HepG2 (cell line): Measurements from ENCODE around the gene CCT4. TPM values are rescaled to one million over a fixed set of nuclear protein-coding genes. Genes with fewer than 3 reads are reported as not detected.

Experiments used
- ATAC-seq: fragments of 200-7000 bp; cut with Tn5 transposase; 3 replicates; pipeline ENCODE4 v1.9.1; 2020; ENCODE audit warnings: mild to moderate bottlenecking, moderate library complexity
- BruUV-seq: library from RNA; stranded (reverse); fragments of 400-500 nt; replicated peaks from 2 replicates; lab custom pipeline; 2021; lab: Mats Ljungman, UMichigan
- CTCF ChIA-PET: fragments of 300-600 bp; formaldehyde crosslinking; extraction: SDS; loops from one replicate; lab custom pipeline; 2021; ENCODE audit warnings: low total read pairs, inconsistent platforms, low intra/inter-chr PET ratio; lab: Yijun Ruan, JAX
- POLR2A ChIA-PET: fragments of 350-600 bp; sonication (Branson Sonifier 250); formaldehyde crosslinking; loops from one replicate; lab custom pipeline; 2020; ENCODE audit warnings: antibody characterized with exemption, inconsistent platforms; lab: Yijun Ruan, JAX
- DNase-seq: peaks from one replicate; pipeline ENCODE4 v3.0.0-alpha.2; 2015; ENCODE audit warnings: low spot score
- FAIRE-seq: peaks from 3 replicates; lab custom pipeline; 2011; peaks lifted over from hg19 to GRCh38; lab: Jason Lieb, UNC
- H2AFZ ChIP-seq: one replicate; pipeline ENCODE4 v1.6.1; 2011; ENCODE audit warnings: low read length, inconsistent platforms
- H3K27ac ChIP-seq: fragments of 300-600 bp; 3 replicates; pipeline ENCODE4 v1.8.0; 2011; ENCODE audit warnings: mixed run types, mild to moderate bottlenecking, mixed read lengths, low read length, inconsistent platforms; ENCODE audit not compliant: insufficient read depth; ENCODE audit errors: extremely low read length
- H3K27me3 ChIP-seq, 2 experiments: fragments of 200-600 bp in 1 of 2; 2 replicates in 1 of 2; 3 replicates in 1 of 2; pipeline versions ENCODE4 v1.6.0 to v1.8.0; 2011; ENCODE audit warnings: low read length in 2 of 2, mild to moderate bottlenecking in 2 of 2, moderate library complexity in 2 of 2, inconsistent platforms in 1 of 2; ENCODE audit not compliant: insufficient read depth in 2 of 2, control insufficient read depth in 1 of 2
- H3K36me3 ChIP-seq, 2 experiments: fragments of 200-600 bp in 1 of 2; replicated peaks in 1 of 2; 2 replicates in 1 of 2; 3 replicates in 1 of 2; pipeline versions ENCODE4 v1.5.1 to v1.8.0; 2011; ENCODE audit warnings: low read length in 2 of 2, inconsistent platforms in 1 of 2; ENCODE audit not compliant: insufficient read depth in 2 of 2, control insufficient read depth in 1 of 2
- H3K4me1 ChIP-seq: 2 replicates; pipeline ENCODE4 v1.5.1; 2012; ENCODE audit warnings: low read length, inconsistent platforms; ENCODE audit not compliant: insufficient read depth
- H3K4me2 ChIP-seq: 2 replicates; pipeline ENCODE4 v1.6.0; 2011; ENCODE audit warnings: low read depth, low read length, inconsistent platforms
- H3K4me3 ChIP-seq, 3 experiments: fragments of 200-600 bp in 1 of 3; sonication (generic), shearing (Covaris generic) in 1 of 3; replicated peaks in 1 of 3; 2 replicates each; pipeline ENCODE4 v1.5.1; 2011 to 2016; ENCODE audit warnings: low read length in 3 of 3, inconsistent platforms in 2 of 3, low read depth in 2 of 3, mild to moderate bottlenecking in 2 of 3, control low read depth in 1 of 3, mixed read lengths in 1 of 3; ENCODE audit not compliant: insufficient read depth in 1 of 3
- H3K79me2 ChIP-seq: one replicate; pipeline ENCODE4 v1.6.1; 2011; ENCODE audit warnings: low read length, inconsistent platforms; ENCODE audit not compliant: insufficient read depth
- H3K9ac ChIP-seq: 2 replicates; pipeline ENCODE4 v1.6.0; 2011; ENCODE audit warnings: mild to moderate bottlenecking, low read depth, low read length, inconsistent platforms; ENCODE audit not compliant: insufficient read depth
- H3K9me3 ChIP-seq: 2 replicates; pipeline ENCODE4 v1.5.1; 2012; ENCODE audit warnings: mild to moderate bottlenecking, low read length
- H4K20me1 ChIP-seq: 2 replicates; pipeline ENCODE4 v1.6.0; 2011; ENCODE audit warnings: inconsistent platforms, mild to moderate bottlenecking, low read length, moderate library complexity; ENCODE audit not compliant: insufficient read depth
- HNRNPLL ChIP-seq: fragments of 200-400 bp; formaldehyde crosslinking; IDR thresholded peaks from 2 replicates; pipeline ENCODE4 v1.6.1; 2017; ENCODE audit warnings: mild to moderate bottlenecking, low read depth, low read length; ENCODE audit not compliant: poor library complexity, severe bottlenecking
- KDM4B ChIP-seq: sonication (generic); formaldehyde crosslinking; IDR thresholded peaks from 2 replicates; pipeline ENCODE4 v1.4.0; 2020; ENCODE audit warnings: missing genetic modification reagents
- POLR2AphosphoS5 ChIP-seq: IDR thresholded peaks from 2 replicates; pipeline ENCODE4 v1.6.1; 2012; ENCODE audit warnings: low read depth, low read length
- SMARCC2 ChIP-seq: fragments of 450-650 bp; IDR thresholded peaks from 2 replicates; pipeline ENCODE4 v1.6.1; 2017; ENCODE audit warnings: antibody characterized with exemption, mild to moderate bottlenecking
- SOX13 ChIP-seq, 3 experiments: fragments of 450-650 bp in 1 of 3; sonication (generic) in 1 of 3; formaldehyde crosslinking in 1 of 3; IDR thresholded peaks in 2 of 3; conservative IDR thresholded peaks in 1 of 3; 2 replicates each; pipeline versions ENCODE4 v1.5.0 to v1.6.1; 2016 to 2020; ENCODE audit warnings: antibody characterized with exemption in 1 of 3, mild to moderate bottlenecking in 1 of 3, missing compliant biosample characterization in 1 of 3, missing genetic modification reagents in 1 of 3, moderate library complexity in 1 of 3
- ZBTB20 ChIP-seq: sonication (generic); formaldehyde crosslinking; IDR thresholded peaks from 2 replicates; pipeline ENCODE4 v1.8.1; 2023; ENCODE audit warnings: missing genetic modification reagents, low read depth, mild to moderate bottlenecking, borderline replicate concordance
- ZNF121 ChIP-seq: sonication (generic); formaldehyde crosslinking; IDR thresholded peaks from 2 replicates; pipeline ENCODE4 v1.5.0; 2020; ENCODE audit warnings: mild to moderate bottlenecking, missing genetic modification reagents
- ZNF337 ChIP-seq: sonication (generic); formaldehyde crosslinking; IDR thresholded peaks from 2 replicates; pipeline ENCODE4 v1.5.1; 2020; ENCODE audit warnings: missing genetic modification reagents, low read depth, mild to moderate bottlenecking, borderline replicate concordance
- ZNF350 ChIP-seq: sonication (generic); formaldehyde crosslinking; IDR thresholded peaks from 2 replicates; pipeline ENCODE4 v1.4.0; 2020; ENCODE audit warnings: mild to moderate bottlenecking, low read depth, missing genetic modification reagents, borderline replicate concordance
- ZNF430 ChIP-seq: sonication (generic); formaldehyde crosslinking; IDR thresholded peaks from 2 replicates; pipeline ENCODE4 v1.9.0; 2021; ENCODE audit warnings: mild to moderate bottlenecking, missing genetic modification reagents
- ZNF441 ChIP-seq: sonication (generic); formaldehyde crosslinking; IDR thresholded peaks from 2 replicates; pipeline ENCODE4 v1.7.0; 2021; ENCODE audit warnings: missing genetic modification reagents, borderline replicate concordance
- ZNF598 ChIP-seq: sonication (generic); formaldehyde crosslinking; IDR thresholded peaks from 2 replicates; pipeline ENCODE4 v1.5.1; 2020; ENCODE audit warnings: mild to moderate bottlenecking, missing genetic modification reagents, borderline replicate concordance
- ZNF781 ChIP-seq: sonication (generic); formaldehyde crosslinking; IDR thresholded peaks from 2 replicates; pipeline ENCODE4 v1.5.1; 2020; ENCODE audit warnings: borderline replicate concordance, mild to moderate bottlenecking, missing genetic modification reagents; ENCODE audit errors: not compliant biosample characterization
- WGBS: methylation state at CpG from one replicate; pipeline ENCODE4 v1.1.6; 2017; ENCODE audit warnings: low lambda C conversion rate; 5-methylcytosine and 5-hydroxymethylcytosine counted together
- in situ Hi-C: cut with HindIII; loops from 2 replicates; pipeline ENCODE4 v1.10.0; 2017; ENCODE audit warnings: low pct_unique_long_range_greater_than_20kb; ENCODE audit not compliant: extremely low pct_ligation_motif_present
- intact Hi-C: fragments of 100-400 bp; cut with micrococcal nuclease; formaldehyde crosslinking; loops from one replicate; pipeline ENCODE4 v1.10.0; 2022; ENCODE audit not compliant: unreplicated experiment
- polyA plus RNA-seq, 8 experiments: library from polyadenylated mRNA; depleted of rRNA in 3 of 8; stranded (reverse) in 7 of 8; unstranded in 1 of 8; fragments of >200 nt; fragmentation: Illumina TruSeq in 4 of 8; extraction: Trizol in 4 of 8; gene quantifications; 2 replicates each; pipeline versions ENCODE4 v1.2.1 to v1.2.3, GENCODE V29; 2011 to 2016; ENCODE audit warnings: low read depth in 4 of 8, missing spikeins in 1 of 8, mixed read lengths in 1 of 8; ENCODE audit not compliant: insufficient read depth in 1 of 8
- total RNA-seq, 5 experiments: library from RNA; depleted of rRNA; stranded (reverse); fragments of >200 nt; fragmentation: Illumina TruSeq; extraction: Trizol; gene quantifications; 2 replicates each; pipeline ENCODE4 v1.2.3, GENCODE V29; 2016; ENCODE audit warnings: low read depth in 1 of 5
- TF ChIP-seq, protein P1 (sequence below): sonication (generic); formaldehyde crosslinking; IDR thresholded peaks from 2 replicates; pipeline ENCODE4 v1.5.1; 2020; ENCODE audit warnings: mild to moderate bottlenecking, missing genetic modification reagents, moderate library complexity
- TF ChIP-seq, protein P2 (sequence below): IDR thresholded peaks from 2 replicates; pipeline ENCODE4 v1.6.1; 2016
- TF ChIP-seq, protein P3 (sequence below): sonication (generic); formaldehyde crosslinking; IDR thresholded peaks from 2 replicates; pipeline ENCODE4 v1.8.0; 2022; ENCODE audit warnings: missing genetic modification reagents, mild to moderate bottlenecking, inconsistent platforms, borderline replicate concordance

CCT4 gene
- total and polyA plus RNA-seq, 2 of the 13 experiments (the other 11 are each of a cell fraction or from before 2014, with no cell fraction given): 138 to 340 TPM

DNA sequence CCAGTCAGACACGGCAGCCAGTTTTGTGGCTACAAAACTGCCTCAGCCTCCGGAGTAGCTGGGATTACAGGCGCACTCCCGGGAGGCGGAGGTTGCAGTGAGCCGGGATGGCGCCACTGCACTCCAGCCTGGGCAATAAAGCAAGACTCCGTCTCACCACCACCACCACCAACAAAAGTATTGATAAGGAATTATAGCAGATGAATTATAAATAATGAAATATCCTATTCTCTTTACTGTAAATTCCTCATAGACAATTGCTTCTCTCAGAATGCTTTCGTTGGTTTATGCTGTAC, 33.2 kb downstream of the CCT4 start:
- DNase-seq: no peak
- Histone ChIP-seq H3K4me1 (peaks cover 19% of the 10 kb centered on the region), H3K9me3 (no peaks in the 10 kb centered on the region), H3K27me3 (no peaks in the 10 kb centered on the region; a peak in 1 of 5 replicates), H3K9ac (peak overlapping the region; percentile 68), H3K36me3 (no peaks in the 10 kb centered on the region), H3K79me2 (no peaks in the 10 kb centered on the region), H2AFZ (peak overlapping the region; percentile 98), H3K4me3 (peak overlapping the region; percentile 54 to 93 (median 82)), H4K20me1 (no peaks in the 10 kb centered on the region), H3K4me2 (peak overlapping the region; percentile 99), H3K27ac (peak overlapping the region; percentile 87)
- no TSS peak for BruUV-seq
- intact Hi-C loops: loop anchor here (2.0 kb wide), 1 partner anchor 34 kb away; the partner anchor contains the start of gene CCT4
- POLR2A ChIA-PET: interaction anchor here (1.1 to 2.6 kb wide), 8 partner anchors 12 to 380 kb away, joined by 3 to 17 read pairs (median 6); partner anchors contain the start of gene XPO1
- peak; percentile 55 for ATAC-seq
- no peak for FAIRE-seq
- in situ Hi-C loops: no loop called here
- CTCF ChIA-PET: interaction anchor here (1.1 kb wide), 1 partner anchor 17 kb away, joined by 3 read pairs; no protein-coding TSS in a partner anchor
- WGBS: under 1% methylated on average over 9 of the region's 9 CpGs
- TF ChIP-seq SMARCC2: no peak
- TF ChIP-seq ZNF350 (CRISPR knock-in tag): 0 out of 2 replicates have a peak, but pooled peaks have one; percentile 6
- TF ChIP-seq, protein P1, sequence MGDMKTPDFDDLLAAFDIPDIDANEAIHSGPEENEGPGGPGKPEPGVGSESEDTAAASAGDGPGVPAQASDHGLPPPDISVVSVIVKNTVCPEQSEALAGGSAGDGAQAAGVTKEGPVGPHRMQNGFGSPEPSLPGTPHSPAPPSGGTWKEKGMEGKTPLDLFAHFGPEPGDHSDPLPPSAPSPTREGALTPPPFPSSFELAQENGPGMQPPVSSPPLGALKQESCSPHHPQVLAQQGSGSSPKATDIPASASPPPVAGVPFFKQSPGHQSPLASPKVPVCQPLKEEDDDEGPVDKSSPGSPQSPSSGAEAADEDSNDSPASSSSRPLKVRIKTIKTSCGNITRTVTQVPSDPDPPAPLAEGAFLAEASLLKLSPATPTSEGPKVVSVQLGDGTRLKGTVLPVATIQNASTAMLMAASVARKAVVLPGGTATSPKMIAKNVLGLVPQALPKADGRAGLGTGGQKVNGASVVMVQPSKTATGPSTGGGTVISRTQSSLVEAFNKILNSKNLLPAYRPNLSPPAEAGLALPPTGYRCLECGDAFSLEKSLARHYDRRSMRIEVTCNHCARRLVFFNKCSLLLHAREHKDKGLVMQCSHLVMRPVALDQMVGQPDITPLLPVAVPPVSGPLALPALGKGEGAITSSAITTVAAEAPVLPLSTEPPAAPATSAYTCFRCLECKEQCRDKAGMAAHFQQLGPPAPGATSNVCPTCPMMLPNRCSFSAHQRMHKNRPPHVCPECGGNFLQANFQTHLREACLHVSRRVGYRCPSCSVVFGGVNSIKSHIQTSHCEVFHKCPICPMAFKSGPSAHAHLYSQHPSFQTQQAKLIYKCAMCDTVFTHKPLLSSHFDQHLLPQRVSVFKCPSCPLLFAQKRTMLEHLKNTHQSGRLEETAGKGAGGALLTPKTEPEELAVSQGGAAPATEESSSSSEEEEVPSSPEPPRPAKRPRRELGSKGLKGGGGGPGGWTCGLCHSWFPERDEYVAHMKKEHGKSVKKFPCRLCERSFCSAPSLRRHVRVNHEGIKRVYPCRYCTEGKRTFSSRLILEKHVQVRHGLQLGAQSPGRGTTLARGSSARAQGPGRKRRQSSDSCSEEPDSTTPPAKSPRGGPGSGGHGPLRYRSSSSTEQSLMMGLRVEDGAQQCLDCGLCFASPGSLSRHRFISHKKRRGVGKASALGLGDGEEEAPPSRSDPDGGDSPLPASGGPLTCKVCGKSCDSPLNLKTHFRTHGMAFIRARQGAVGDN (CRISPR knock-in tag): peak; percentile 45; the same call in 1 of the 2 replicates
- TF ChIP-seq, protein P2, sequence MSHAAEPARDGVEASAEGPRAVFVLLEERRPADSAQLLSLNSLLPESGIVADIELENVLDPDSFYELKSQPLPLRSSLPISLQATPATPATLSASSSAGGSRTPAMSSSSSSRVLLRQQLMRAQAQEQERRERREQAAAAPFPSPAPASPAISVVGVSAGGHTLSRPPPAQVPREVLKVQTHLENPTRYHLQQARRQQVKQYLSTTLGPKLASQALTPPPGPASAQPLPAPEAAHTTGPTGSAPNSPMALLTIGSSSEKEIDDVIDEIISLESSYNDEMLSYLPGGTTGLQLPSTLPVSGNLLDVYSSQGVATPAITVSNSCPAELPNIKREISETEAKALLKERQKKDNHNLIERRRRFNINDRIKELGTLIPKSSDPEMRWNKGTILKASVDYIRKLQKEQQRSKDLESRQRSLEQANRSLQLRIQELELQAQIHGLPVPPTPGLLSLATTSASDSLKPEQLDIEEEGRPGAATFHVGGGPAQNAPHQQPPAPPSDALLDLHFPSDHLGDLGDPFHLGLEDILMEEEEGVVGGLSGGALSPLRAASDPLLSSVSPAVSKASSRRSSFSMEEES (CRISPR knock-in tag): peak; percentile 31; the same call in 1 of the 2 replicates
- TF ChIP-seq HNRNPLL: peak; percentile 39
- no peak for TF ChIP-seq KDM4B (CRISPR knock-in tag)
- no peak for TF ChIP-seq SOX13 (IDR thresholded peaks at IDR 0.05)
- 0 out of 4 replicates have a peak, but pooled peaks of 1 of the 2 experiments have one; percentile 5 for TF ChIP-seq SOX13 (CRISPR knock-in tag; conservative IDR thresholded peaks at IDR 0.05 in 1 of 2, IDR thresholded peaks at IDR 0.05 in 1 of 2)
- 0 out of 2 replicates have a peak, but pooled peaks have one; percentile 16 for TF ChIP-seq ZNF430
- TF ChIP-seq ZNF441 (CRISPR knock-in tag): 0 out of 2 replicates have a peak, but pooled peaks have one; percentile 5
- TF ChIP-seq ZNF781: no peak
- TF ChIP-seq ZNF121 (CRISPR knock-in tag): peak; percentile 100
- TF ChIP-seq ZBTB20: no peak
- 0 out of 2 replicates have a peak, but pooled peaks have one; percentile 10 for TF ChIP-seq ZNF337 (CRISPR knock-in tag)
- TF ChIP-seq, protein P3, sequence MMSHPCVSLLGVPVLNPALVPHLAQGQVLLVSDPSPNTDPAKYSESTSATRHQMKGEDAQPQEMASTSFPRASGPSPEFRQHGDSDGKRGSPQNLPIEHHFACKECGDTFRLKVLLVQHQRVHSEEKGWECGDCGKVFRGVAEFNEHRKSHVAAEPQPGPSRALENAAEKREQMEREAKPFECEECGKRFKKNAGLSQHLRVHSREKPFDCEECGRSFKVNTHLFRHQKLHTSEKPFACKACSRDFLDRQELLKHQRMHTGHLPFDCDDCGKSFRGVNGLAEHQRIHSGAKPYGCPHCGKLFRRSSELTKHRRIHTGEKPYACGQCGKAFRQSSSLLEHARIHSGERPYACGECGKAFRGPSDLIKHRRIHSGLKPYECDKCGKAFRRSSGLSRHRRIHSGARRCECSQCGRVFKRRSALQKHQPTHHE (CRISPR knock-in tag): no peak
- no peak for TF ChIP-seq POLR2AphosphoS5
- TF ChIP-seq ZNF598 (CRISPR knock-in tag): 0 out of 2 replicates have a peak, but pooled peaks have one; percentile 15
